GM12874 (cell line): ENCODE measurements around the gene RAB5IF.

Experiments used
- TF ChIP-seq, protein P1 (sequence below): IDR thresholded peaks from 2 replicates; pipeline ENCODE4 v1.5.1; 2011; ENCODE audit warnings: low read depth, mild to moderate bottlenecking, control low read depth, low read length, moderate library complexity; ENCODE audit not compliant: insufficient read depth

The RAB5IF gene

DNA sequence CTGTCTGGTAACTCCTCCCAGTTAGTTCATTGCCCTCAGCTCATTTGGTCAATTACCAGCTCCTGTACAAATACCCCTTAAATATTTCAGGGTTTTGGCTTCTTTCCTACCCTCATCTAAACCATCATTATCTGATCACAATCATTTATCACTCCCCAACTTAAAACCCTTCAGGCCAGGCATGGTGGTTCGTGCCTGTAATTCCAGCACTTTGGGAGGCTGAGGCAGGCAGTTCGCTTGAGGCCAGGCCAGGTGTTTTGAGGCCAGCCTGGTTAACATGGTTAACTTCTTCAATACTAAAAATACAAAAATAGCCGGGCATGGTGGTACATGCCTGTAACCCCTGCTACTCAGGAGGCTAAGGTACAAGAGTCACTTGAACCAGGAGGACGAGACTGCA, 22.8 kb upstream of the RAB5IF start:
- TF ChIP-seq, protein P1, sequence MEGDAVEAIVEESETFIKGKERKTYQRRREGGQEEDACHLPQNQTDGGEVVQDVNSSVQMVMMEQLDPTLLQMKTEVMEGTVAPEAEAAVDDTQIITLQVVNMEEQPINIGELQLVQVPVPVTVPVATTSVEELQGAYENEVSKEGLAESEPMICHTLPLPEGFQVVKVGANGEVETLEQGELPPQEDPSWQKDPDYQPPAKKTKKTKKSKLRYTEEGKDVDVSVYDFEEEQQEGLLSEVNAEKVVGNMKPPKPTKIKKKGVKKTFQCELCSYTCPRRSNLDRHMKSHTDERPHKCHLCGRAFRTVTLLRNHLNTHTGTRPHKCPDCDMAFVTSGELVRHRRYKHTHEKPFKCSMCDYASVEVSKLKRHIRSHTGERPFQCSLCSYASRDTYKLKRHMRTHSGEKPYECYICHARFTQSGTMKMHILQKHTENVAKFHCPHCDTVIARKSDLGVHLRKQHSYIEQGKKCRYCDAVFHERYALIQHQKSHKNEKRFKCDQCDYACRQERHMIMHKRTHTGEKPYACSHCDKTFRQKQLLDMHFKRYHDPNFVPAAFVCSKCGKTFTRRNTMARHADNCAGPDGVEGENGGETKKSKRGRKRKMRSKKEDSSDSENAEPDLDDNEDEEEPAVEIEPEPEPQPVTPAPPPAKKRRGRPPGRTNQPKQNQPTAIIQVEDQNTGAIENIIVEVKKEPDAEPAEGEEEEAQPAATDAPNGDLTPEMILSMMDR, result no peak

DNA sequence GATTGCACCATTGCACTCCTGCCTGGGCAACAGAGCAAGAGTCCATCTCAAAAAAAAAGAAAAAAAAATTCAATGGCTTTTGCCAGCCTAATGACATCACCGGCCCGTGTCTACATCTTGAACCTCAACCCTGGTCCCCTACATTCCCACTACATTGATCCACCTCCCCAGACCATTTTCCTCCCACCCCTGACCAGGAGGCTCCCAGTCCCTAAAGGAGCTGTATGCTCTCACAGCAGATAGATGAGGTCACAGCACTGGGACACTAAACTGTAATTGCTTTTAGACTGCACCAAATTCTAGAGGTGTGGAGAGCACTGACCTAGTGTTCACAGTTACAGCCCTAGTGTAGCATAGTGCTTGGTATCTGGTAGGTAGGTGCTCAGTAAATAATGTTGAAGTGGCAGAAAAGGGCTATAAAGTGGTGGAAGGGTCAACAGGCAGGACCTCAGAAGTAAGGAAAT, 21.5 kb upstream of the RAB5IF start:
- TF ChIP-seq, protein P1, result no peak

DNA sequence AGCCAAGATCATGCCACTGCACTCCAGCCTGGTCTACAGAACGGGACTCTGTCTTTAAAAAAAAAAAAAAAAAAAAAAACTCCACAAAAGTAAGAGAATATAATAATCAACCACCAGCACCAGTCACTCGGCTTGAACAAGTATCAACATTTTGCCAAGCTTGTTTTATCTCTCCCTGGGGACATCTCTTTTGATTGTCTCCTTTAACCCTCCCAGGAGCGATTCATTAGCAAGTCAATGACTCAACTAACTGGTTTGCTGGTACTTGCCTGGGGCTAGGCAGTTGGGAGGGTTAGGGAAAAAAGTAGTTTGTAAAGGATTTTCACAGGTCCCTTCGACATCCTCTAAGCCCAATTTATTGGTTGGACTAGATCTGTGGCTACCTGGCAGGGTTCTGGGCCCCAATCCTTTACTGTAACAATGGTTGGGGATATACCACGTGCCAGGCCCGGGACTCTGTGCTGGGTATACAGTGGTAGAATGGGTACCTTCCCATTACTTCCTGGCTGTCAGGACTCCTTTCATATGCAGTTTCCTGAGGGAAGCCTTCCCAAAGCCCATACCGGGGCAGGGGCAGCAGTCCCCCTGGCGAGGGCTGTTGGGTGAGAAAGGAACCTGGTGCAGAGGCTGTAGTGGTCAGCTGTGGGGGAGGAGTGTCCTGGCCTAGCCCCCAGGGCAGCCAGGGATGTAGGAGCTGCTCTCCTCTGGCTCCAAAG, 20.0 kb upstream of the RAB5IF start:
- TF ChIP-seq, protein P1, result no peak

DNA sequence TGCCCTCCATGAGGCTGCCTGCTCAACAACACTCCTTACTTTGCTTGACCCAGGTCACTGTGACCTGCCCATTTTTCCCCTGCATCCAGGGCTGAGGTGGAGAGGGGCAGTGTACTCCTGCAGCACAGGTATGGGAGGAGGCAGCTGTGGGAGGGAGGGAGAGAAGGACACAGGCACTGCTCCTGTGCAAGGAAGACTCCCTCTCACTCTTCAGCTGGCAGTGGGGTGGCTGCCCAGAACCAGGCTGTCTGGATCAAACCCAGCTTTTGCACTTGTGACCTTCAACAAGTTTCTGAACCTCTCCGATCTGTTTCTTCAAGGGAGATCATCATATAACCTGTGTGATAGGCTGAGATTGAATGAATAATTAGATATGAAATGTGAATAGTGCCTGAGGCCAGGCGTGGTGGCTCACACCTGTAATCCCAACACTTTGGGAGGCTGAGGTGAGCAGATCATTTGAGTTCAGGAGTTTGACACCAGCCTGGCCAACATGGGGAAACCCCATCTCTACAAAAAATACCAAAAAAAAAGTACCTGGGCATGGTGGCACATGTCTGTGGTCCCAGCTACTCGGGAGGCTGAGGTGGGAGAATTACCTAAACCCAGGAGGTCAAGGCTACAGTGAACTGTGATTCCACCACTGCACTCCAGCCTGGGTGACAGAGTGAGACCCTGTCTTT, 18.1 kb upstream of the RAB5IF start:
- TF ChIP-seq, protein P1, result no peak

DNA sequence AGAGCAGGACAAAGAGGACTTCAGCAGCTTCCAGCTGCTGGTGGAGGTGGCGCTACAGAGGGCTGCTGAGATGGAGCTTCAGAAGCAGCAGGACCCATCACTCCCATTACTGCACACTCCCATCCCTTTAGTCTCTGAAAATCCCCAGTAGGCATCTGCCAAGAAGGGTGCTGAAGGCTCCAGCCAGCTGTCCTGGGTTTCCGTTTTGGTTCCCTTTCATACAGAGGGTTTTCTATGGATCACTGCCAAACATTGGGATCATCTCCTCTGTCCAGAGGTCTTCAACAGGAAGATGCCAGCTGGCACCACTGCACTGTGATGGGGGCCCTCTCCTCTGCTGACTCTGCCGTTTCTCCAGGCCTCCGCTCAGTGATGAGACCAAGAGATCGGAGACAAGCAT, 14.3 kb upstream of the RAB5IF start:
- TF ChIP-seq, protein P1, result no peak

DNA sequence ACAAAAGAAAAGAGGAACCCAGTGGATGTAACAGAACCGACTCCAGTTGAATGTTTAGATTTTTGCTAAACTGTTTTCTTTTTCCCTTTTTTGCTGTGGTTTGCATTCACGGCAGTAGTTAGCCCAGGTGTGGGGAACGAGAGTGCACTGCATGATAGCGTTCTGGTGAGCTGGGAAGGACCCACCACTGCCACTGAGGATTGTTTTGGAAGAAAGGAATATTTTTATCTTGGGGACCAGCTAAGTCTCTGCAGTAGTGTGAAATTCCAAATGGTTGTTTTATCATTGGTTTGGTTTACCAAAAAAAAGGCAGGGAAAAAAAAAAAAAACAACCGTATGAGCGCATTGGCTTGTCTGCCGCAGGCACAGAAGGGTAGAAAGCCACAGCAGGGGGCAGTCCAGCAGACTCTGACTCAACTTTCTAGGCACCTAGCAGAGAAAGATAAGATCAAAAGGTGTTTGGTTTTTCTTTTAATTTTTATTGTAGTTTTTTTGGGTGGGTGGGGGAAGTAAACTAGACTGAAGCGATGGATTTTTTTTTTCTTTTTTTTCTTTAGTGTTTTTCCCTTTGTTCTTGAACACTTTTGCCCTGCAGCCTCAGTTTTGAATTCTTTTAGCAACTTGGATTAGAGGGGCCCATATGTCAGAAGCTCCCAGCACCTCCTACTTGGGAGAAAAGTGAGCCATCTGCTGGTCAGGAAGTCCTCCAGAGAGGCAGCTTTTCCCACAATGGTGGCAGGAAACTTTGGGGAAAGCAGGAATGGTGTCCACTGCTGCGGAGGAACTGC, 13.5 kb upstream of the RAB5IF start:
- TF ChIP-seq, protein P1, result no peak

DNA sequence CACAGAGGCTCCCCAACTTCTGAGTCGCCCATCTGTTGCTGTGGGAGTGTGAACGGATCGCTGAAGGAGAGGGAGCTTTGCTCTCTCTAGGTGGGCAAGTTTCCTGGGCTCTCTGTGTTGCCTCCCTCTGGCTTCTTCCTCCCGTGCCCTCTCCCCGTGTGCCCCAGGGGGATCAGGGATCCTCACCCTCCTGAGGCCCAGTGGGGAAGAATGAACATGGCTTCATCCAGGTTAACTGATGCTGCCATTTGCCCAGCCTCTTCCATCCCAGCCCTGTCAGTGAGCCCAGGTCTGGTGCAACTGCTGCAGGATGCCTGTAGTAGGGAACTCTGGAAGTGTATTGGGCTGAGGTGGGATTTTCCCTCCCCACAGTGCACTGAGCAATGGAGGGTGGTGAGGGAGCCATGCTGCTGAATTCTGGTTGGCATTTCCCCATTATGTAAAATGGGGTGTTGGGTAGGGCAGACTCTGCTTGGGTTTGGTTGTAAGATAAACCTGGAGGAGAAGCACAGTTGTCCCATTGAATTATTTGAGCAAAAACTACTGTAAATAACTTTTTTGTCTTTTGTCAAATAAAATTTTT, 12.1 kb upstream of the RAB5IF start:
- TF ChIP-seq, protein P1, result no peak
